ENCODE data around the gene PPP2R2B.

The PPP2R2B gene

DNA sequence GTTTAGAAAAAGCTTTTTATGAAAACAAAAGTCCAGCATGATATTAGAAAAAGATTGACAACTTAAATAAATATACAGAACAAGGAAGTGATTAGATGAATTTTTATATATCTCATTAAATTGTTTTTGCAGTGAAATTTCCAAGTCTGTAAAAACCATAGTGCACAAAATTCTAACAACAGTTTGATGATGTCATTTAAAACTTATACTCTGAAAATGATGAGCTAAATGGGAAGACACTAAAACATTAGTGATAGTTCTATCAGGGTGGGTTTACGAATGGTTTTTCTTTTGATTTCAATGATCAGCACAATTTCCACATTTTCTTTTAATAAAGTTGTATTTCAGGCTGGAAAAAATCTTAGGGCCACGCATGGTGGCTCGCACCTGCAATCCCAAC lies 236.1 kb downstream of the PPP2R2B start:
- Histone ChIP-seq H3K27ac (no peak overlapping the region), H3K4me3 (ENCODE audit: low read depth, low read length) (no peak overlapping the region), H3K27me3 (replicated peaks) (no peaks in the 10 kb centered on the region), H3K36me3 (replicated peaks) (no peaks in the 10 kb centered on the region)
- in situ Hi-C loops (cut with HindIII; ENCODE audit: low pct_ligation_motif_present, low sequenced_read_pairs): no loop called here
- no peak for DNase-seq
- TF ChIP-seq, protein P1, sequence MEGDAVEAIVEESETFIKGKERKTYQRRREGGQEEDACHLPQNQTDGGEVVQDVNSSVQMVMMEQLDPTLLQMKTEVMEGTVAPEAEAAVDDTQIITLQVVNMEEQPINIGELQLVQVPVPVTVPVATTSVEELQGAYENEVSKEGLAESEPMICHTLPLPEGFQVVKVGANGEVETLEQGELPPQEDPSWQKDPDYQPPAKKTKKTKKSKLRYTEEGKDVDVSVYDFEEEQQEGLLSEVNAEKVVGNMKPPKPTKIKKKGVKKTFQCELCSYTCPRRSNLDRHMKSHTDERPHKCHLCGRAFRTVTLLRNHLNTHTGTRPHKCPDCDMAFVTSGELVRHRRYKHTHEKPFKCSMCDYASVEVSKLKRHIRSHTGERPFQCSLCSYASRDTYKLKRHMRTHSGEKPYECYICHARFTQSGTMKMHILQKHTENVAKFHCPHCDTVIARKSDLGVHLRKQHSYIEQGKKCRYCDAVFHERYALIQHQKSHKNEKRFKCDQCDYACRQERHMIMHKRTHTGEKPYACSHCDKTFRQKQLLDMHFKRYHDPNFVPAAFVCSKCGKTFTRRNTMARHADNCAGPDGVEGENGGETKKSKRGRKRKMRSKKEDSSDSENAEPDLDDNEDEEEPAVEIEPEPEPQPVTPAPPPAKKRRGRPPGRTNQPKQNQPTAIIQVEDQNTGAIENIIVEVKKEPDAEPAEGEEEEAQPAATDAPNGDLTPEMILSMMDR (IDR thresholded peaks at IDR 0.05; ENCODE audit: low read depth, low read length, missing control alignments): no peak

DNA sequence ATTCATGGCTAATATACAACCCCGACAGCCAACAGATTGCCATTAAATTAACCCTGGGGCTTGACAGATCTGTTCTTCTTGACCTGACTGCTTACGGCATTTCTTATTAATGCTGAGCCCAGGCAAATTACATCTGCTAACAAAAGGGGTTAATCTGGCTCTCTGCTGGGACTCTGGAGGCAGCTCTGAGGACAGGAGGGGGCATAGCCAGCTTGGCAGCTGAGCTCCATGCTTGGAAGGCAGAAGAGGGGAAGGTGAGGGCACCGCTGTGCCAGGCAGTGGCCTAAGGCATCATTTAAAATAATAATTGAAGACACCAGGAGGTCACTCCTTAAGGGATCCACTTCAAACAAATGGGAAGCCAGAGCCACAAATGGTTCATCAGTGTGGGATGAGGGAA lies 236.6 kb downstream of the PPP2R2B start:
- no peak overlapping the region for H3K4me3 ChIP-seq (ENCODE audit: low read depth, low read length)
- in situ Hi-C loops (cut with HindIII; ENCODE audit: low pct_ligation_motif_present, low sequenced_read_pairs): no loop called here
- H3K36me3 ChIP-seq (replicated peaks): no peaks in the 10 kb centered on the region

DNA sequence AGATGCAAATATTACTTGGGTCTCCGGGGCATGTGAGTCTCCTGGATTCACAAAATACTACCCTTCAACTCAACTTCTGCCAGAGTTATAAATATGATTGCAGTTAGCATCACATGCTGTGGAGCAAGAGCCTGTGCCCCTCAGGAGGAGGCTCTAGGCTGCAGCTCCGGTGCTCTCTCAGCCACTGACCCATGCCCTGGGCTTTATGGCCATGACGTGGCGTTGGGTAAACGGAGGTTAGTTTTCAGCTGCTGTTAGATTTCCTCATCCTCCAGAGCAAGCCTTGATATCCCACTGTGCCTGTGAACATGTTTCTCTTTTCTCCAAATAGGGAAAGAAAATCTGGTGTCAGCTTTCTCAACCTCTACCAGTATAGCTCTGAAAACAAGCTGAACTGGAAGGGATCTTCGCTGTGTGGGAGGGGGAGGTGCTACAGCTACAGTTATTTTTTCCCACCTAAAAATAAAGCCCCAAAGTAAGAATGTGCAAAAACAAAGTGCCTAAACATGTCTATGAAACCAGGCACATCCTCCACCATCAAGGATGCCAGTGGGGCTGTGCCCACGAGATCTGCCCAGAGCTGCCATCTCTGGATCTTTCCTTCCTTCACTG lies 238.2 kb downstream of the PPP2R2B start:
- TF ChIP-seq, protein P1 (IDR thresholded peaks at IDR 0.05; ENCODE audit: low read depth, low read length, missing control alignments): no peak
- in situ Hi-C loops (cut with HindIII; ENCODE audit: low pct_ligation_motif_present, low sequenced_read_pairs): no loop called here

More for the DNA sequence above, 236.6 kb downstream of the PPP2R2B start:
- Histone ChIP-seq H3K27me3 (replicated peaks) (no peaks in the 10 kb centered on the region), H3K27ac (no peak overlapping the region)
- TF ChIP-seq, protein P1 (IDR thresholded peaks at IDR 0.05; ENCODE audit: low read depth, low read length, missing control alignments): no peak
- DNase-seq: no peak

DNA sequence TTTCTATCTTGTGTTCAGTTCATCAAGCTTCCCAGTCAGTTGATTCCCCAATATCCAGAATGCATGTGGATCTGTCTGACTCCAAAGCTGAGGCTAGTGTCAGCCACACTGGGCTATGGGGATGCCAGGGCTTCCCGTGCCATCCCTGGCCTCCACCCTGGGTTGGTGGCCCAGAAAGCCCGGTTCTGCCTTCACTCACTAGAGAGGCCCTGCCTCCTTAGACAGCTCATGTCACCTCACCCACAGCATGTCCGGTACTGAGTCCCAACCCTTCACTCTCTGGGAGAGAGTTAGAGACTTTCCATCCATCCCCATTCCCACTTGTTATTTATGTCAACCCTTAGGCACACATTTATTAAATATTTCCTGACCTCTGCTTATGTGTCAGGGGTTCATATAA lies 243.1 kb downstream of the PPP2R2B start:
- Histone ChIP-seq H3K27me3 (replicated peaks) (no peaks in the 10 kb centered on the region), H3K4me3 (ENCODE audit: low read depth, low read length) (no peak overlapping the region), H3K36me3 (replicated peaks) (no peaks in the 10 kb centered on the region), H3K27ac (no peak overlapping the region)
- TF ChIP-seq, protein P1 (IDR thresholded peaks at IDR 0.05; ENCODE audit: low read depth, low read length, missing control alignments): no peak
- DNase-seq: no peak
- in situ Hi-C loops (cut with HindIII; ENCODE audit: low pct_ligation_motif_present, low sequenced_read_pairs): no loop called here

More for the DNA sequence above, 238.2 kb downstream of the PPP2R2B start:
- no peaks in the 10 kb centered on the region for H3K27me3 ChIP-seq (replicated peaks)
- H3K4me3 ChIP-seq (ENCODE audit: low read depth, low read length): no peak overlapping the region
- no peak overlapping the region for H3K27ac ChIP-seq
- DNase-seq: no peak
- H3K36me3 ChIP-seq (replicated peaks): no peaks in the 10 kb centered on the region

DNA sequence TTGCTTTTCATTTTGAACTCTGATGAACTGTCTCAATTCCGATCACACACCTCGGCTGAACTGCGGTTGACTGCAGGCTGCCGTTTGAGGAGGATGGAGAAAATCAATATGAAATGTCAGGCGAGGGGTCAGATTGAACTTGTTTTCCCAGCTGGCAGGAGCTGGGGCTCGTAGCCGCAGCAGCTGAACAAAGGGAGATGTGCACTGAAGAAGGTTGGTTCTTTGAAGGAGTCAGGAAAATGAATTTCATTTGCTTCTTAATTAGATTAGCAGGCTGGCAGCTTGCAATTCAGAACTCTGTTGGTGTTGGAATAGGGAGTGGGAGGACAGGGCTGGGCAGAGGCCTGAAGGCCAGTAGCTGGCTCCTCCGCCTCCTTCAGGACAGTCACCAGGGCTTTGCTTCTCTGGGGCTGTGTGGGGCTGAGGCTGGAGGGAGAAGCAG lies 245.2 kb downstream of the PPP2R2B start:
- Histone ChIP-seq H3K27me3 (replicated peaks) (no peaks in the 10 kb centered on the region), H3K36me3 (replicated peaks) (no peaks in the 10 kb centered on the region), H3K4me3 (ENCODE audit: low read depth, low read length) (no peak overlapping the region), H3K27ac (no peak overlapping the region)
- in situ Hi-C loops (cut with HindIII; ENCODE audit: low pct_ligation_motif_present, low sequenced_read_pairs): no loop called here
- no peak for DNase-seq
- TF ChIP-seq, protein P1 (IDR thresholded peaks at IDR 0.05; ENCODE audit: low read depth, low read length, missing control alignments): no peak
